Measurements from ENCODE around the gene ITIH1.
"Not testable (repeated sequence)": the region's sequence is repeated elsewhere in the genome, so short reads cannot be mapped to it uniquely, and the experiment has no call there.

The ITIH1 gene

GRCh38 chr3:52774066-52774713 lies 3.2 kb upstream of the ITIH1 start:
- CTCF ChIA-PET: interaction anchor here (0.6 to 1.2 kb wide), 4 partner anchors 13 to 105 kb away, joined by 3 read pairs; no protein-coding TSS in a partner anchor
- POLR2A ChIA-PET: no interaction called here
- no peak for DNase-seq (ENCODE audit: extremely low spot score)
- TF ChIP-seq CTCF (IDR thresholded peaks at IDR 0.05; ENCODE audit: control extremely low read depth, extremely low read depth, low read depth, missing control alignments): no peak

GRCh38 chr3:52774901-52775864 lies 2.2 kb upstream of the ITIH1 start:
- ChIA-PET CTCF (interaction anchor here (0.6 to 1.2 kb wide), 5 partner anchors 11 to 104 kb away, joined by 3 read pairs; no protein-coding TSS in a partner anchor), POLR2A (no interaction called here)
- DNase-seq (ENCODE audit: extremely low spot score): no peak
- TF ChIP-seq CTCF (IDR thresholded peaks at IDR 0.05; ENCODE audit: control extremely low read depth, extremely low read depth, low read depth, missing control alignments): no peak

GRCh38 chr3:52775877-52776276 lies 1.5 kb upstream of the ITIH1 start:
- CTCF ChIA-PET: interaction anchor here (1.1 kb wide), 1 partner anchor 10 kb away, joined by 3 read pairs; no protein-coding TSS in a partner anchor
- POLR2A ChIA-PET: no interaction called here
- no peak for TF ChIP-seq CTCF (IDR thresholded peaks at IDR 0.05; ENCODE audit: control extremely low read depth, extremely low read depth, low read depth, missing control alignments)
- no peak for DNase-seq (ENCODE audit: extremely low spot score)

GRCh38 chr3:52776486-52776885 lies 913 bp upstream of the ITIH1 start:
- DNase-seq (ENCODE audit: extremely low spot score); CTCF ChIA-PET; POLR2A ChIA-PET: not testable (repeated sequence)

- CTCF ChIA-PET: interaction anchor here (1.1 to 1.8 kb wide), 2 partner anchors 7 to 21 kb away, joined by 6 to 8 read pairs; partner anchors contain the start of gene NEK4
- POLR2A ChIA-PET: no interaction called here
- DNase-seq (ENCODE audit: extremely low spot score): no peak
- TF ChIP-seq CTCF (IDR thresholded peaks at IDR 0.05; ENCODE audit: control extremely low read depth, extremely low read depth, low read depth, missing control alignments): no peak
Observed at GRCh38 chr3:52777959-52778805, 783 bp downstream of the ITIH1 start.

GRCh38 chr3:52779011-52779836 lies 1.8 kb downstream of the ITIH1 start:
- DNase-seq (ENCODE audit: extremely low spot score): peak; percentile 75
- ChIA-PET CTCF (interaction anchor here (0.8 to 1.8 kb wide), 6 partner anchors 8 to 154 kb away, joined by 3 to 8 read pairs (median 3); partner anchors contain the start of gene NEK4), POLR2A (no interaction called here)
- TF ChIP-seq CTCF (IDR thresholded peaks at IDR 0.05; ENCODE audit: control extremely low read depth, extremely low read depth, low read depth, missing control alignments): no peak
